OCI-LY7 (cell line): ENCODE measurements around the gene ACOT6. TPM values are rescaled to one million over a fixed set of nuclear protein-coding genes. Genes with fewer than 3 reads are reported as not detected.
A peak's percentile ranks its signal among the peaks of the same experiment; 100 is the strongest.
"Not testable (repeated sequence)": the region's sequence is repeated elsewhere in the genome, so short reads cannot be mapped to it uniquely, and the experiment has no call there.

Source experiments
- BruUV-seq: library from RNA; stranded (reverse); fragments of 400-500 nt; replicated peaks from 2 replicates; lab custom pipeline; 2021; lab: Mats Ljungman, UMichigan
- CTCF ChIA-PET: fragments of 300-600 bp; sonication (Branson Sonifier 250); formaldehyde crosslinking; loops from one replicate; lab custom pipeline; 2022; ENCODE audit warnings: antibody characterized with exemption; ENCODE audit not compliant: unreplicated experiment; lab: Charles Lee
- POLR2A ChIA-PET: fragments of 300-600 bp; sonication (Branson Sonifier 250); formaldehyde crosslinking; loops from one replicate; lab custom pipeline; 2022; ENCODE audit warnings: antibody characterized with exemption; lab: Charles Lee
- DNase-seq: peaks from one replicate; pipeline ENCODE4 v3.0.0-alpha.2; 2015; ENCODE audit warnings: low spot score
- H2AFZ ChIP-seq: fragments of 200-600 bp; sonication (generic), shearing (Covaris generic); 2 replicates; pipeline ENCODE4 v1.6.1; 2014; ENCODE audit warnings: mild to moderate bottlenecking, antibody characterized with exemption, low read length, moderate library complexity
- H3K27ac ChIP-seq: fragments of 200-600 bp; sonication (generic); 2 replicates; pipeline ENCODE4 v1.5.1; 2014; ENCODE audit warnings: mixed run types, low read depth, mild to moderate bottlenecking, moderate library complexity, low read length, inconsistent platforms; ENCODE audit not compliant: poor library complexity, severe bottlenecking
- H3K36me3 ChIP-seq: fragments of 200-600 bp; sonication (generic); 2 replicates; pipeline ENCODE4 v1.6.1; 2014; ENCODE audit warnings: mild to moderate bottlenecking, antibody characterized with exemption, low read length, moderate library complexity, mixed read lengths; ENCODE audit not compliant: insufficient read depth
- H3K4me1 ChIP-seq: fragments of 200-600 bp; sonication (generic); 2 replicates; pipeline ENCODE4 v1.5.1; 2014; ENCODE audit warnings: mild to moderate bottlenecking, low read length; ENCODE audit not compliant: insufficient read depth, poor library complexity, severe bottlenecking
- H3K4me2 ChIP-seq: fragments of 200-600 bp; sonication (generic); 2 replicates; pipeline ENCODE4 v1.6.1; 2014; ENCODE audit warnings: mild to moderate bottlenecking, low read length
- H3K4me3 ChIP-seq: fragments of 200-600 bp; sonication (generic); 2 replicates; pipeline ENCODE4 v1.5.1; 2014; ENCODE audit warnings: mild to moderate bottlenecking, low read depth, low read length; ENCODE audit not compliant: poor library complexity, severe bottlenecking
- H3K79me2 ChIP-seq: fragments of 200-600 bp; sonication (generic); 2 replicates; pipeline ENCODE4 v1.6.1; 2016; ENCODE audit warnings: low read depth, mild to moderate bottlenecking, low read length, moderate library complexity, mixed read lengths; ENCODE audit not compliant: insufficient read depth
- H3K9me2 ChIP-seq: fragments of 200-600 bp; sonication (generic); 2 replicates; pipeline ENCODE4 v1.6.1; 2016; ENCODE audit warnings: mild to moderate bottlenecking, low read length, mixed read lengths; ENCODE audit not compliant: insufficient read depth
- H3K9me3 ChIP-seq: fragments of 200-600 bp; sonication (generic); 2 replicates; pipeline ENCODE4 v1.6.1; 2014; ENCODE audit warnings: mild to moderate bottlenecking, mixed run types, low read length, mixed read lengths
- H4K20me1 ChIP-seq: fragments of 200-600 bp; sonication (generic); 2 replicates; pipeline ENCODE4 v1.6.1; 2014; ENCODE audit warnings: mild to moderate bottlenecking, antibody characterized with exemption, low read length, moderate library complexity, mixed read lengths; ENCODE audit not compliant: insufficient read depth
- EZH2phosphoT487 ChIP-seq: fragments of 200-600 bp; sonication (generic); IDR thresholded peaks from 2 replicates; pipeline ENCODE4 v1.6.1; 2018; ENCODE audit warnings: low read depth, borderline replicate concordance, mild to moderate bottlenecking, mixed run types, antibody characterized with exemption, low read length, moderate library complexity, mixed read lengths
- intact Hi-C: fragments of 100-400 bp; cut with micrococcal nuclease; formaldehyde crosslinking; loops from one replicate; pipeline ENCODE4 v1.10.0; 2022; ENCODE audit not compliant: unreplicated experiment
- total RNA-seq, 2 experiments: library from RNA; depleted of rRNA in 1 of 2; stranded (reverse); fragments of >200 nt in 1 of 2; shearing (Covaris generic) in 1 of 2; gene quantifications; 2 replicates each; pipeline ENCODE4 v1.2.3, GENCODE V29; 2014 to 2022
- TF ChIP-seq, protein P1 (sequence below): fragments of 200-600 bp; sonication (generic); conservative IDR thresholded peaks from 2 replicates; pipeline ENCODE4 v1.5.1; 2014; ENCODE audit warnings: mild to moderate bottlenecking, antibody characterized with exemption, low read length, moderate library complexity, mixed read lengths

ACOT6 gene
- total RNA-seq, 2 experiments from 2014 or later, result not detected

DNA sequence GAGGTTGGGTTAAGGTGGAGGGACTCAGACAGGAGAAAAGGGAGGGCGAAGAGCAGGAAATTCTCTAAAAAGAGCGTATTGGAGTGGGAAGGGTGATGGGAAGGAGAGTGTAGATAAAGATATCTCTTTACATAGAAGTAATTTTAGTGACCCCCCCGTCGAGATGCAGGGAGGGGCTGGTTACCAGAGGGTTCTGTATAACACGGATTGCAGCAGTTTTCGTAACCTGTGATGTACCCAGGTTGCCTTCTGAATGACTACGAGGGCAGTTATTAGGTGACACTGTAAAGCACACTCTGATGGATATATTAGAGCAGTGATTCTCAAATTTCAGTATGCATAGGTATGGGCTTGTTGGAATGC is 32.9 kb downstream of the ACOT6 start:
- POLR2A ChIA-PET, result interaction anchor here (0.5 to 1.8 kb wide), 2 partner anchors 9 to 74 kb away, joined by 3 to 4 read pairs; no protein-coding TSS in a partner anchor

DNA sequence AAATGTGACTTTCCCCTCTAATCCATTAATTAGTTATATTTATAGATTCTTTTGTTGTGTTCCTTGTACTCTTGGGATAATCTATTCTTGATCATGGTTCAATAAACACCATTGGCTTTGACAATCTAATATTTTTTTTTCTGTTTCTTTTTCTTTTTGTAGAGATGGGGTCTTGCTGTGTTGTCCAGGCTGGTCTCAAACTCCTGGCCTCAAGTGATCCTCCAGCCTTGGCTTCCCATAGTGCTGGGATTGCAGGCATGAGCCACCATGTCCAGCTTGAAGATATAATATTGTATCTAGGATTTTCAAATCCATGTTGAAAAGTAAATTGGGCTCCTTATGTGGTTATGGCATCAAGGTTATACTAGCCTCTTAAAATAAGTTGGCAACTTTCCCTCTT is 38.7 kb downstream of the ACOT6 start:
- Histone ChIP-seq H3K9me2 (no peaks in the 10 kb centered on the region), H3K27ac (no peak overlapping the region), H3K4me3 (no peak overlapping the region), H3K4me2 (no peak overlapping the region), H3K9me3 (no peaks in the 10 kb centered on the region), H3K4me1 (no peaks in the 10 kb centered on the region), H2AFZ (no peak overlapping the region), H3K36me3 (peaks cover 9% of the 10 kb centered on the region; the same call in 1 of the 2 replicates), H4K20me1 (no peaks in the 10 kb centered on the region), H3K79me2 (no peaks in the 10 kb centered on the region)
- POLR2A ChIA-PET, result interaction anchor here (1.4 kb wide), 1 partner anchor 12 kb away, joined by 4 read pairs; no protein-coding TSS in a partner anchor
- intact Hi-C loops, result no loop called here
- no TSS peak for BruUV-seq
- no peak for TF ChIP-seq EZH2phosphoT487
- TF ChIP-seq, protein P1, sequence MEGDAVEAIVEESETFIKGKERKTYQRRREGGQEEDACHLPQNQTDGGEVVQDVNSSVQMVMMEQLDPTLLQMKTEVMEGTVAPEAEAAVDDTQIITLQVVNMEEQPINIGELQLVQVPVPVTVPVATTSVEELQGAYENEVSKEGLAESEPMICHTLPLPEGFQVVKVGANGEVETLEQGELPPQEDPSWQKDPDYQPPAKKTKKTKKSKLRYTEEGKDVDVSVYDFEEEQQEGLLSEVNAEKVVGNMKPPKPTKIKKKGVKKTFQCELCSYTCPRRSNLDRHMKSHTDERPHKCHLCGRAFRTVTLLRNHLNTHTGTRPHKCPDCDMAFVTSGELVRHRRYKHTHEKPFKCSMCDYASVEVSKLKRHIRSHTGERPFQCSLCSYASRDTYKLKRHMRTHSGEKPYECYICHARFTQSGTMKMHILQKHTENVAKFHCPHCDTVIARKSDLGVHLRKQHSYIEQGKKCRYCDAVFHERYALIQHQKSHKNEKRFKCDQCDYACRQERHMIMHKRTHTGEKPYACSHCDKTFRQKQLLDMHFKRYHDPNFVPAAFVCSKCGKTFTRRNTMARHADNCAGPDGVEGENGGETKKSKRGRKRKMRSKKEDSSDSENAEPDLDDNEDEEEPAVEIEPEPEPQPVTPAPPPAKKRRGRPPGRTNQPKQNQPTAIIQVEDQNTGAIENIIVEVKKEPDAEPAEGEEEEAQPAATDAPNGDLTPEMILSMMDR, result no peak
- no peak for DNase-seq
- CTCF ChIA-PET, result no interaction called here

More for the DNA sequence above, 32.9 kb downstream of the ACOT6 start:
- H3K36me3 ChIP-seq, result no peaks in the 10 kb centered on the region
- TF ChIP-seq, protein P1, result no peak
- TF ChIP-seq EZH2phosphoT487, result no peak
- peaks cover 13% of the 10 kb centered on the region for H3K4me1 ChIP-seq
- peak overlapping the region; percentile 80 for H3K4me2 ChIP-seq
- CTCF ChIA-PET, result no interaction called here
- intact Hi-C loops, result loop anchor here (2.0 kb wide), 1 partner anchor 68 kb away; no protein-coding TSS in a partner anchor
- no peaks in the 10 kb centered on the region for H3K9me3 ChIP-seq
- DNase-seq, result no peak
- H2AFZ ChIP-seq, result peak overlapping the region; percentile 94
- no peaks in the 10 kb centered on the region for H3K9me2 ChIP-seq
- no peak overlapping the region for H3K27ac ChIP-seq
- H3K4me3 ChIP-seq, result peak overlapping the region; percentile 75
- no peaks in the 10 kb centered on the region for H3K79me2 ChIP-seq
- BruUV-seq, result no TSS peak
- no peaks in the 10 kb centered on the region for H4K20me1 ChIP-seq

DNA sequence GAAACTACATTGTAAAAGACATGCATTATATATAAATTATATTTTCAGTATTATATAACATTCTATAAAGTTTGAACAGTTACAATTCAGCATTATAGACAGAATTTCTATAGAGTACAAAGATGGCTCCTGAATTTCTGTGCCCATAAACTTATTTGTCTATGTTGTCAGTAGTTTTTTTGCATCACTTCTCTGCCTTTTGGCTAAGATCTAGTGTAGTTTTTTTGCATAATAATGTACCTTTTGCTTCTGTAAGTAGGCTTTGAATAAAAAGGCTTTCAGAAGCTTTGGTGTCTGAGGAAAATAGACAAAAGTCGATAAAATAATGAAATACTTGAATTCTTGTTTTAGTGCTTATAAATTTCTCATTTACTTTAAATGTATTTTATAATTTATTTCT is 43.5 kb downstream of the ACOT6 start:
- no peak overlapping the region for H2AFZ ChIP-seq
- TF ChIP-seq, protein P1, result no peak
- TF ChIP-seq EZH2phosphoT487, result no peak
- H3K79me2 ChIP-seq, result no peaks in the 10 kb centered on the region
- no peaks in the 10 kb centered on the region for H3K4me1 ChIP-seq
- H4K20me1 ChIP-seq, result no peaks in the 10 kb centered on the region
- POLR2A ChIA-PET, result interaction anchor here (0.8 kb wide), 1 partner anchor 230 kb away, joined by 4 read pairs; no protein-coding TSS in a partner anchor
- H3K4me2 ChIP-seq, result no peak overlapping the region
- H3K4me3 ChIP-seq, result no peak overlapping the region
- intact Hi-C loops, result no loop called here
- BruUV-seq, result no TSS peak
- CTCF ChIA-PET, result no interaction called here
- H3K9me3 ChIP-seq, result no peaks in the 10 kb centered on the region
- no peaks in the 10 kb centered on the region for H3K9me2 ChIP-seq
- DNase-seq, result no peak
- H3K36me3 ChIP-seq, result peaks cover 9% of the 10 kb centered on the region; the same call in 1 of the 2 replicates
- no peak overlapping the region for H3K27ac ChIP-seq

DNA sequence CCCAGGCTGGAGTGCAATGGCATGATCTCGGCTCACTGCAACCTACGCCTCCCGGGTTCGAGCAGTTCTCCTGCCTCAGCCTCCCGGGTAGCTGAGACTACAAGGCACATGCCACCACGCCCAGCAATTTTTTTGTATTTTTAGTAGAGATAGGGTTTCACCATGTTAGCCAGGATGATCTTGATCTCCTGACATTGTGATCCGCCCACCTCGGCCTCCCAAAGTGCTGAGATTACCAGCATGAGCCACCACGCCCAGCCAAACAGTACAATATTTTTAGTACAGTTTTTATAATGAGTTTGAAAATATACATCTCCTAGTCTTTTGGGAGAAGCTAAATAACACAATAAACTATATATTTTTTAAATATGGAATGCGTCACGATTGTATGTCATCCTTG is 46.9 kb downstream of the ACOT6 start:
- H3K27ac ChIP-seq, intact Hi-C loops, CTCF ChIA-PET, H3K79me2 ChIP-seq, H3K4me2 ChIP-seq, DNase-seq, H3K9me3 ChIP-seq, H3K36me3 ChIP-seq, H2AFZ ChIP-seq, H3K9me2 ChIP-seq, H3K4me3 ChIP-seq, H4K20me1 ChIP-seq, POLR2A ChIA-PET, BruUV-seq, H3K4me1 ChIP-seq: not testable (repeated sequence)
